Activated CD8-positive, alpha-beta T cell treated with anti-CD3 and anti-CD28 coated beads for 36 hours (primary cell): ENCODE measurements around the gene STAB2. TPM values are rescaled to one million over a fixed set of nuclear protein-coding genes. Genes with fewer than 3 reads are reported as not detected.

Experiments used
- ATAC-seq: fragments of 200-7000 bp; cut with Tn5 transposase; one replicate; pipeline ENCODE4 v1.10.0; 2021; ENCODE audit warnings: mild to moderate bottlenecking, moderate library complexity
- CTCF ChIA-PET: fragments of 350-600 bp; sonication (Branson Sonifier 250); formaldehyde crosslinking; loops from one replicate; lab custom pipeline; 2021; ENCODE audit warnings: antibody characterized with exemption; lab: Charles Lee
- POLR2A ChIA-PET: fragments of 350-600 bp; sonication (Branson Sonifier 250); formaldehyde crosslinking; loops from one replicate; lab custom pipeline; 2021; ENCODE audit warnings: antibody characterized with exemption; lab: Charles Lee
- DNase-seq: peaks from one replicate; pipeline ENCODE4 v3.0.0-alpha.2; 2020
- H3K27ac Mint-ChIP-seq: one replicate; pipeline ENCODE4 v1.8.0; 2021; ENCODE audit warnings: mild to moderate bottlenecking, mixed read lengths
- H3K27me3 Mint-ChIP-seq: one replicate; pipeline ENCODE4 v1.8.0; 2021; ENCODE audit warnings: mixed read lengths
- H3K36me3 Mint-ChIP-seq: one replicate; pipeline ENCODE4 v1.8.0; 2021; ENCODE audit warnings: low read depth, mixed read lengths
- H3K4me1 Mint-ChIP-seq: one replicate; pipeline ENCODE4 v1.8.0; 2021; ENCODE audit warnings: low read depth, mixed read lengths
- H3K4me3 Mint-ChIP-seq: one replicate; pipeline ENCODE4 v1.8.0; 2021; ENCODE audit warnings: mild to moderate bottlenecking, moderate library complexity, mixed read lengths
- H3K9me3 Mint-ChIP-seq: one replicate; pipeline ENCODE4 v1.8.0; 2021; ENCODE audit warnings: mixed read lengths
- CTCF ChIP-seq: fragments of 200-600 bp; IDR thresholded peaks from one replicate; pipeline ENCODE4 v1.8.0; 2022; ENCODE audit warnings: antibody characterized with exemption, mild to moderate bottlenecking
- intact Hi-C: fragments of 100-400 bp; cut with micrococcal nuclease; formaldehyde crosslinking; loops from one replicate; pipeline ENCODE4 v1.10.0; 2022
- total RNA-seq, 2 experiments: library from RNA; stranded (reverse); gene quantifications; one replicate each; pipeline ENCODE4 v1.2.3, GENCODE V29; 2021

STAB2 gene
- total RNA-seq, 2 experiments from 2014 or later, result not detected

- no peaks in the 10 kb centered on the region for H3K9me3 Mint-ChIP-seq
- peaks cover 10% of the 10 kb centered on the region for H3K27me3 Mint-ChIP-seq
- no peaks in the 10 kb centered on the region for H3K36me3 Mint-ChIP-seq
- no peak overlapping the region for H3K4me3 Mint-ChIP-seq
- POLR2A ChIA-PET, result no interaction called here
- CTCF ChIA-PET, result no interaction called here
- no peak overlapping the region for H3K27ac Mint-ChIP-seq
- DNase-seq (no peak), ATAC-seq (no peak)
- TF ChIP-seq CTCF, result no peak
- H3K4me1 Mint-ChIP-seq, result no peaks in the 10 kb centered on the region
- intact Hi-C loops, result no loop called here
Observed at GRCh38 chr12:103690426-103690825, 103.4 kb downstream of the STAB2 start.

GRCh38 chr12:103691063-103691462 lies 104.0 kb downstream of the STAB2 start:
- ATAC-seq (no peak), DNase-seq (no peak)
- intact Hi-C loops, result no loop called here
- H3K36me3 Mint-ChIP-seq, result no peaks in the 10 kb centered on the region
- H3K4me1 Mint-ChIP-seq, result no peaks in the 10 kb centered on the region
- H3K4me3 Mint-ChIP-seq, result no peak overlapping the region
- peaks cover 7% of the 10 kb centered on the region for H3K27me3 Mint-ChIP-seq
- H3K27ac Mint-ChIP-seq, result no peak overlapping the region
- no peak for TF ChIP-seq CTCF
- ChIA-PET CTCF (no interaction called here), POLR2A (no interaction called here)
- H3K9me3 Mint-ChIP-seq, result no peaks in the 10 kb centered on the region

GRCh38 chr12:103696101-103696500 lies 109.0 kb downstream of the STAB2 start:
- no peak overlapping the region for H3K4me3 Mint-ChIP-seq
- POLR2A ChIA-PET, result no interaction called here
- no peaks in the 10 kb centered on the region for H3K36me3 Mint-ChIP-seq
- DNase-seq (no peak), ATAC-seq (no peak)
- H3K27ac Mint-ChIP-seq, result no peak overlapping the region
- peaks cover 6% of the 10 kb centered on the region for H3K27me3 Mint-ChIP-seq
- peaks cover 8% of the 10 kb centered on the region for H3K4me1 Mint-ChIP-seq
- TF ChIP-seq CTCF, result no peak
- intact Hi-C loops, result no loop called here
- CTCF ChIA-PET, result interaction anchor here (0.7 kb wide), 1 partner anchor 12 kb away, joined by 3 read pairs; no protein-coding TSS in a partner anchor
- H3K9me3 Mint-ChIP-seq, result no peaks in the 10 kb centered on the region

- ChIA-PET POLR2A (no interaction called here), CTCF (no interaction called here)
- H3K27me3 Mint-ChIP-seq, result peaks cover 6% of the 10 kb centered on the region
- intact Hi-C loops, result no loop called here
- H3K27ac Mint-ChIP-seq, result no peak overlapping the region
- no peak for ATAC-seq
- H3K9me3 Mint-ChIP-seq, result no peaks in the 10 kb centered on the region
- H3K36me3 Mint-ChIP-seq, result no peaks in the 10 kb centered on the region
- H3K4me3 Mint-ChIP-seq, result no peak overlapping the region
- peaks cover 8% of the 10 kb centered on the region for H3K4me1 Mint-ChIP-seq
- TF ChIP-seq CTCF, result no peak
- no peak for DNase-seq
Observed at GRCh38 chr12:103697971-103698751, 111.1 kb downstream of the STAB2 start.

GRCh38 chr12:103698752-103699560 lies 111.9 kb downstream of the STAB2 start:
- H3K27me3 Mint-ChIP-seq, result peaks cover 6% of the 10 kb centered on the region
- H3K36me3 Mint-ChIP-seq, result no peaks in the 10 kb centered on the region
- H3K9me3 Mint-ChIP-seq, result no peaks in the 10 kb centered on the region
- no peak for ATAC-seq
- ChIA-PET POLR2A (no interaction called here), CTCF (no interaction called here)
- TF ChIP-seq CTCF, result no peak
- H3K27ac Mint-ChIP-seq, result no peak overlapping the region
- DNase-seq, result no peak
- intact Hi-C loops, result no loop called here
- H3K4me1 Mint-ChIP-seq, result peaks cover 8% of the 10 kb centered on the region
- no peak overlapping the region for H3K4me3 Mint-ChIP-seq
